Measurements from ENCODE around the gene FGF11. TPM values are rescaled to one million over a fixed set of nuclear protein-coding genes. Genes with fewer than 3 reads are reported as not detected.
A peak's percentile ranks its signal among the peaks of the same experiment; 100 is the strongest.

The FGF11 gene
- total RNA-seq, 1 experiment from 2014 or later = 12.5 TPM

- peak; percentile 89 for DNase-seq
- peaks cover 11% of the 10 kb centered on the region for H3K27me3 ChIP-seq (ENCODE audit: control insufficient read depth, insufficient read depth, low read length)
- H3K4me3 ChIP-seq (ENCODE audit: insufficient read depth, low read depth, low read length) = peak overlapping the region; percentile 82
- H3K36me3 ChIP-seq (replicated peaks; ENCODE audit: control insufficient read depth, insufficient read depth, low read length) = peaks cover 13% of the 10 kb centered on the region
These were observed 33.7 kb upstream of the FGF11 start for GRCh38 chr17:7405350-7406234.

GRCh38 chr17:7406235-7406825 lies 33.0 kb upstream of the FGF11 start:
- H3K4me3 ChIP-seq (ENCODE audit: insufficient read depth, low read depth, low read length) = peak overlapping the region; percentile 82
- peaks cover 11% of the 10 kb centered on the region for H3K36me3 ChIP-seq (replicated peaks; ENCODE audit: control insufficient read depth, insufficient read depth, low read length)
- peak; percentile 79 for DNase-seq
- peaks cover 11% of the 10 kb centered on the region for H3K27me3 ChIP-seq (ENCODE audit: control insufficient read depth, insufficient read depth, low read length)

GRCh38 chr17:7407082-7407481 lies 32.2 kb upstream of the FGF11 start:
- peak; percentile 73 for DNase-seq
- Histone ChIP-seq H3K27me3 (ENCODE audit: control insufficient read depth, insufficient read depth, low read length) (peaks cover 11% of the 10 kb centered on the region), H3K36me3 (replicated peaks; ENCODE audit: control insufficient read depth, insufficient read depth, low read length) (peaks cover 11% of the 10 kb centered on the region), H3K4me3 (ENCODE audit: insufficient read depth, low read depth, low read length) (no peak overlapping the region)

GRCh38 chr17:7407485-7408251 lies 31.6 kb upstream of the FGF11 start, which contains the start of gene NLGN2:
NLGN2 (plus strand) TSS chr17:7407845; CDS start chr17:7408256, 411 bp downstream.
- Histone ChIP-seq H3K4me3 (ENCODE audit: insufficient read depth, low read depth, low read length) (peak within 1 kb of the TSS; percentile 36), H3K36me3 (replicated peaks; ENCODE audit: control insufficient read depth, insufficient read depth, low read length) (peaks cover 11% of the 10 kb centered on the region), H3K27me3 (ENCODE audit: control insufficient read depth, insufficient read depth, low read length) (peaks cover 11% of the 10 kb centered on the region)
- peak; percentile 82 for DNase-seq

- peak overlapping the region; percentile 36 for H3K4me3 ChIP-seq (ENCODE audit: insufficient read depth, low read depth, low read length)
- no peak for DNase-seq
These were observed 31.0 kb upstream of the FGF11 start for GRCh38 chr17:7408252-7408727.

GRCh38 chr17:7408863-7409262 lies 30.4 kb upstream of the FGF11 start:
- peaks cover 9% of the 10 kb centered on the region for H3K36me3 ChIP-seq (replicated peaks; ENCODE audit: control insufficient read depth, insufficient read depth, low read length)
- peak overlapping the region; percentile 36; the same call in 1 of the 2 replicates for H3K4me3 ChIP-seq (ENCODE audit: insufficient read depth, low read depth, low read length)
- peaks cover 11% of the 10 kb centered on the region for H3K27me3 ChIP-seq (ENCODE audit: control insufficient read depth, insufficient read depth, low read length)
- no peak for DNase-seq

More at GRCh38 chr17:7408252-7408727, 31.0 kb upstream of the FGF11 start:
- H3K27me3 ChIP-seq (ENCODE audit: control insufficient read depth, insufficient read depth, low read length) = peaks cover 11% of the 10 kb centered on the region
- peaks cover 9% of the 10 kb centered on the region for H3K36me3 ChIP-seq (replicated peaks; ENCODE audit: control insufficient read depth, insufficient read depth, low read length)

- peaks cover 11% of the 10 kb centered on the region for H3K27me3 ChIP-seq (ENCODE audit: control insufficient read depth, insufficient read depth, low read length)
- no peak for DNase-seq
- H3K4me3 ChIP-seq (ENCODE audit: insufficient read depth, low read depth, low read length) = no peak overlapping the region
- peaks cover 9% of the 10 kb centered on the region for H3K36me3 ChIP-seq (replicated peaks; ENCODE audit: control insufficient read depth, insufficient read depth, low read length)
These were observed 29.6 kb upstream of the FGF11 start for GRCh38 chr17:7409716-7410115.

GRCh38 chr17:7410634-7411426 lies 28.5 kb upstream of the FGF11 start:
- peaks cover 16% of the 10 kb centered on the region for H3K36me3 ChIP-seq (replicated peaks; ENCODE audit: control insufficient read depth, insufficient read depth, low read length)
- no peak for DNase-seq
- H3K27me3 ChIP-seq (ENCODE audit: control insufficient read depth, insufficient read depth, low read length) = peaks cover 9% of the 10 kb centered on the region
- no peak overlapping the region for H3K4me3 ChIP-seq (ENCODE audit: insufficient read depth, low read depth, low read length)

GRCh38 chr17:7411427-7411750 lies 27.9 kb upstream of the FGF11 start:
- no peak overlapping the region for H3K4me3 ChIP-seq (ENCODE audit: insufficient read depth, low read depth, low read length)
- peak; percentile 53 for DNase-seq
- peaks cover 6% of the 10 kb centered on the region for H3K27me3 ChIP-seq (ENCODE audit: control insufficient read depth, insufficient read depth, low read length)
- peaks cover 16% of the 10 kb centered on the region for H3K36me3 ChIP-seq (replicated peaks; ENCODE audit: control insufficient read depth, insufficient read depth, low read length)

GRCh38 chr17:7413346-7413985 lies 25.8 kb upstream of the FGF11 start:
- DNase-seq = no peak
- H3K4me3 ChIP-seq (ENCODE audit: insufficient read depth, low read depth, low read length) = no peak overlapping the region
- peaks cover 16% of the 10 kb centered on the region for H3K36me3 ChIP-seq (replicated peaks; ENCODE audit: control insufficient read depth, insufficient read depth, low read length)
- peaks cover 6% of the 10 kb centered on the region; the same call in 1 of the 2 replicates for H3K27me3 ChIP-seq (ENCODE audit: control insufficient read depth, insufficient read depth, low read length)

- no peak for DNase-seq
- no peaks in the 10 kb centered on the region for H3K27me3 ChIP-seq (ENCODE audit: control insufficient read depth, insufficient read depth, low read length)
- H3K36me3 ChIP-seq (replicated peaks; ENCODE audit: control insufficient read depth, insufficient read depth, low read length) = peaks cover 11% of the 10 kb centered on the region
These were observed 24.5 kb upstream of the FGF11 start for GRCh38 chr17:7414837-7415236.

GRCh38 chr17:7415784-7416183 lies 23.5 kb upstream of the FGF11 start:
- Histone ChIP-seq H3K27me3 (ENCODE audit: control insufficient read depth, insufficient read depth, low read length) (no peaks in the 10 kb centered on the region), H3K4me3 (ENCODE audit: insufficient read depth, low read depth, low read length) (no peak overlapping the region), H3K36me3 (replicated peaks; ENCODE audit: control insufficient read depth, insufficient read depth, low read length) (peaks cover 7% of the 10 kb centered on the region)
- no peak for DNase-seq

More at GRCh38 chr17:7414837-7415236, 24.5 kb upstream of the FGF11 start:
- no peak overlapping the region for H3K4me3 ChIP-seq (ENCODE audit: insufficient read depth, low read depth, low read length)

- no peak overlapping the region for H3K4me3 ChIP-seq (ENCODE audit: insufficient read depth, low read depth, low read length)
- H3K36me3 ChIP-seq (replicated peaks; ENCODE audit: control insufficient read depth, insufficient read depth, low read length) = peaks cover 7% of the 10 kb centered on the region
- no peak for DNase-seq
- no peaks in the 10 kb centered on the region for H3K27me3 ChIP-seq (ENCODE audit: control insufficient read depth, insufficient read depth, low read length)
These were observed 23.0 kb upstream of the FGF11 start for GRCh38 chr17:7416323-7416722.
